Esophagus squamous epithelium (tissue), 4 donors: Measurements from ENCODE around the gene ST6GAL2.

Experiments used
- POLR2A ChIP-seq, 4 donors: fragments of 450-650 bp; IDR thresholded peaks; one replicate each; pipeline ENCODE4 v1.6.1; 2017; ENCODE audit warnings: antibody characterized with exemption in 4 of 4, mild to moderate bottlenecking in 4 of 4, moderate library complexity in 3 of 4
- TF ChIP-seq, protein P1 (sequence below), 6 experiments: fragments of 450-650 bp in 4 of 6; fragments of 200-600 bp in 2 of 6; sonication (generic) in 2 of 6; IDR thresholded peaks; one replicate each; pipeline ENCODE4 v1.5.1; 2016 to 2019; ENCODE audit warnings: antibody characterized with exemption in 6 of 6, mild to moderate bottlenecking in 4 of 6, moderate library complexity in 4 of 6

DNA sequence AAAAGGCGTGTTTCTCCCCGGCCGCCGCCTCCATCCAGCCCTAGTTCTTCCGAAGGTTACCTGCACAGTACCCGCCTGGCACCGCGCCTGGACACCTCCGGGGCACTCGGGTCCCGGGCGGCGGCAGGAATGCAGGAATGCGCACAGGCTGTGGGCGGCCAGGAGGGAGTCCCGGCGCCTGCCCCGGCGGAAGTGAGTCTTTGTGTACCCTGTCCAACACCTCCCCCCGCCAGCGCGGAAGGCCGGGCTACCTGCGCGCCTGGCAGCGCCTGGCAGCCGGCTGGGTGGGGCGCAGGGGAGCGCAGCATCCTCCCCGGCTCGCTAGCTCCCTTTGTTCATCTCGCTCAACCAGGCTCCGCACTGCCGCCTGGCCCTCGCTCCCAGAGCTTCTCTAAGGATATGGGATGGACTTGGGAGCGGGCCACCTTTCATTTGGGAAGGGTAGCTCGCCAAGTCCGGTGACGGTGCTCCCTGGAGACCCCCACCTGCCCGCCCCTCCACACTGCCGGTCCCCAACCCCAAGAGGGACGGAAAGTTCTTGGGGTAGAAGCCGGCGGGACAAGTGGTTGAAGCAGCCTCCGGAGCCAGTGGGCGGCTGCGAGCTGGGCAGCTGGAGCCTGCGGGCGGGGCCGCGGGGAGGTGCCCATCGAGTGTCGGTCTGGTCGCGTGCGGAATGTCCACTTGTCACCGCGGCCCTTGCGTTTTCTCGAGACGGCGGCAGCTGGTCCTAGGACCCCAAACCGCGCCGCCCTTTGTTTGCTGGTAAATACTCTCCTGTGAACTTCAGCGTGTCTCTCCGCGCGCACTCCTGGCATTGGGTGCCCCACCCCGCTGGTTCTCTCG, 1.2 kb upstream of the ST6GAL2 start:
- TF ChIP-seq, protein P1, sequence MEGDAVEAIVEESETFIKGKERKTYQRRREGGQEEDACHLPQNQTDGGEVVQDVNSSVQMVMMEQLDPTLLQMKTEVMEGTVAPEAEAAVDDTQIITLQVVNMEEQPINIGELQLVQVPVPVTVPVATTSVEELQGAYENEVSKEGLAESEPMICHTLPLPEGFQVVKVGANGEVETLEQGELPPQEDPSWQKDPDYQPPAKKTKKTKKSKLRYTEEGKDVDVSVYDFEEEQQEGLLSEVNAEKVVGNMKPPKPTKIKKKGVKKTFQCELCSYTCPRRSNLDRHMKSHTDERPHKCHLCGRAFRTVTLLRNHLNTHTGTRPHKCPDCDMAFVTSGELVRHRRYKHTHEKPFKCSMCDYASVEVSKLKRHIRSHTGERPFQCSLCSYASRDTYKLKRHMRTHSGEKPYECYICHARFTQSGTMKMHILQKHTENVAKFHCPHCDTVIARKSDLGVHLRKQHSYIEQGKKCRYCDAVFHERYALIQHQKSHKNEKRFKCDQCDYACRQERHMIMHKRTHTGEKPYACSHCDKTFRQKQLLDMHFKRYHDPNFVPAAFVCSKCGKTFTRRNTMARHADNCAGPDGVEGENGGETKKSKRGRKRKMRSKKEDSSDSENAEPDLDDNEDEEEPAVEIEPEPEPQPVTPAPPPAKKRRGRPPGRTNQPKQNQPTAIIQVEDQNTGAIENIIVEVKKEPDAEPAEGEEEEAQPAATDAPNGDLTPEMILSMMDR (IDR thresholded peaks at IDR 0.05), result no peak
- TF ChIP-seq POLR2A (IDR thresholded peaks at IDR 0.05), result no peak
